ENCODE measurements around the gene LINC01488.

GRCh38 chr11:69496202-69496557 is 14.7 kb downstream of the LINC01488 start:
- TF ChIP-seq TOX (CRISPR knock-in tag; IDR thresholded peaks at IDR 0.05; ENCODE audit: borderline replicate concordance) (no peak), PATZ1 (CRISPR knock-in tag; IDR thresholded peaks at IDR 0.05; ENCODE audit: borderline replicate concordance) (no peak), ZFP3 (CRISPR knock-in tag; IDR thresholded peaks at IDR 0.05) (no peak)
